Neutrophil (primary cell): ENCODE data around the gene KLHL29.

Experiments used
- H3K27ac ChIP-seq: fragments of 200-600 bp; sonication (generic); 2 replicates; pipeline ENCODE4 v1.5.1; 2016; ENCODE audit warnings: mild to moderate bottlenecking, moderate library complexity
- H3K27me3 ChIP-seq: fragments of 200-600 bp; sonication (generic); 2 replicates; pipeline ENCODE4 v1.6.0; 2016; ENCODE audit warnings: mild to moderate bottlenecking
- H3K36me3 ChIP-seq: fragments of 200-600 bp; sonication (generic); 2 replicates; pipeline ENCODE4 v1.5.1; 2017
- H3K4me1 ChIP-seq, 2 experiments: fragments of 200-600 bp in 1 of 2; sonication (generic) in 1 of 2; 1 replicate in 1 of 2; 2 replicates in 1 of 2; pipeline versions ENCODE4 v1.5.1 to v1.6.1; 2013 to 2016; ENCODE audit warnings: low read depth in 1 of 2, low read length in 1 of 2, mild to moderate bottlenecking in 1 of 2, moderate library complexity in 1 of 2; ENCODE audit not compliant: control insufficient read depth in 1 of 2, insufficient read depth in 1 of 2
- H3K4me3 ChIP-seq, 2 experiments: fragments of 200-600 bp in 1 of 2; sonication (generic) in 1 of 2; 1 replicate in 1 of 2; 2 replicates in 1 of 2; pipeline ENCODE4 v1.5.1; 2013 to 2016; ENCODE audit warnings: low read depth in 1 of 2, low read length in 1 of 2, mild to moderate bottlenecking in 1 of 2, moderate library complexity in 1 of 2
- H3K9me3 ChIP-seq: fragments of 200-600 bp; sonication (generic); 2 replicates; pipeline ENCODE4 v1.5.1; 2016
- CTCF ChIP-seq: fragments of 200-600 bp; sonication (generic); IDR thresholded peaks from 2 replicates; pipeline ENCODE4 v1.5.1; 2016; ENCODE audit warnings: antibody characterized with exemption

KLHL29 gene

DNA sequence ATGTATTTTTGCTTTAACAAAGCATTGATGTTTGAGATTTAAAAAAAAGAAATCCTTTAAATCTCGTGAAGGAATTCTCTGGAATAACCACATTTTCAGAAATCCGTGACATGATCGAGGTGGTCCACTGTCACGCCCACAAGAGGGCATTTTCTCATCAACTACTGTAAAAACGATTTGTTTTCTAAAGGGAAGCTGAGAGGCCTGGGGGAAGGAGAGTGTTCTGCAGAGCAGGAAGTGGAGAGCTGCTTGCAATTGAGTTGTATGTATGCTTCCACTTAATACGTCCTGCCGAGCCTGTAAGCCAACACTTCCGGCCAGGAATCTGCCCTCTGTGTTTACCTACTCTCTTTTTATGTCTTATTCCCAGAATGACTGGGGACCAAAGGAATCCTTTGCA is 19.4 kb downstream of the KLHL29 start:
- peaks cover 0 to 8% of the 10 kb centered on the region in 2 experiments for H3K4me1 ChIP-seq
- H3K36me3 ChIP-seq: no peaks in the 10 kb centered on the region
- peaks cover 27% of the 10 kb centered on the region for H3K27me3 ChIP-seq
- H3K4me3 ChIP-seq: no peak overlapping the region
- no peak overlapping the region for H3K27ac ChIP-seq
- H3K9me3 ChIP-seq: no peaks in the 10 kb centered on the region
- no peak for TF ChIP-seq CTCF

DNA sequence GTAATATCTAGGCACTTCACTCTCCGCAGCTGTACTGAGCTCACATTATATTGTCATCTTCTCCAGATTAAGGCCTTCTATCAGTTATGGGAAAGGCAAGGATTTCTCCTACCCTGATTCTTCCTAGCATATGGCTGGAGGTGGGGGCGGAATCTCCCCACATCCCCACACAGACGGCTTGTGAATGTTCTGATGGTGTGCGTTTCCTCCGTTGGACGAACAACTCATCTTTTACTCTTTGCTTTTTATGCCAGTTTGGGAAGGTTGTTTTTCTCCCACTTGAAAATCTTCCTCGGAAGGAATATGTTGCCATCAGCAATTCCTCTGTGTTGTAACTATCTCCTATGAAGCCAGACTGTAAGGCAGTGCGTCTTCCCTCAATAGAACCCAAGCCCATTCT is 24.3 kb downstream of the KLHL29 start:
- no peak overlapping the region for H3K27ac ChIP-seq
- no peaks in the 10 kb centered on the region for H3K36me3 ChIP-seq
- TF ChIP-seq CTCF: no peak
- H3K9me3 ChIP-seq: no peaks in the 10 kb centered on the region
- peaks cover 0 to 4% of the 10 kb centered on the region in 2 experiments for H3K4me1 ChIP-seq
- H3K4me3 ChIP-seq: no peak overlapping the region
- H3K27me3 ChIP-seq: peaks cover 26% of the 10 kb centered on the region

DNA sequence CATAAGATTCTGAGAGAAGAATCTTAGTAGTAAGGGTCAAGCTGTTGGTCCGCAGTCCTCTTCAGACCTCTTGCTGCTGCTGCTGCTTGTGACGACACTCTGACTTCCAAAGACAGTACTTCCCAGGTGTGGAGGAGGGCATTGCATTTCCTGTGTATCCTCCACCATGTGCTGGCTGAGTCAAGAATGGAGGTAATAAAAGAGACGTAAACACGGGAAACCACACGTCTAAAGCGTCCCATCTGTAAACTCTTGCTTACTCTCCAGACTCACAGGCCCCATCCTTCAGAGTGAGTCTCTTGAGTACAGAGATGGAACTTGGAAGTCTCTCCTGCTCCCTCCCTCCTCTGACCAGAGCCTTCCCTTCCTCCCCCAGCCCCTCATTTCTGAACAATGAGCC is 25.6 kb downstream of the KLHL29 start:
- Histone ChIP-seq H3K4me1 (no peaks in the 10 kb centered on the region), H3K9me3 (no peaks in the 10 kb centered on the region), H3K27ac (no peak overlapping the region), H3K4me3 (no peak overlapping the region), H3K27me3 (peaks cover 20% of the 10 kb centered on the region), H3K36me3 (no peaks in the 10 kb centered on the region)
- TF ChIP-seq CTCF: no peak

GRCh38 chr2:23411752-23412431 is 26.9 kb downstream of the KLHL29 start:
- Histone ChIP-seq H3K36me3 (no peaks in the 10 kb centered on the region), H3K4me1 (no peaks in the 10 kb centered on the region), H3K27me3 (peaks cover 20% of the 10 kb centered on the region), H3K9me3 (no peaks in the 10 kb centered on the region), H3K27ac (no peak overlapping the region), H3K4me3 (no peak overlapping the region)
- TF ChIP-seq CTCF: no peak

GRCh38 chr2:23412556-23413155 is 27.7 kb downstream of the KLHL29 start:
- no peak for TF ChIP-seq CTCF
- Histone ChIP-seq H3K4me1 (no peaks in the 10 kb centered on the region), H3K9me3 (no peaks in the 10 kb centered on the region), H3K4me3 (no peak overlapping the region), H3K27ac (no peak overlapping the region), H3K27me3 (peaks cover 20% of the 10 kb centered on the region), H3K36me3 (no peaks in the 10 kb centered on the region)
